H1 (cell line): ENCODE results near the gene CHMP1B. TPM values are rescaled to one million over a fixed set of nuclear protein-coding genes. Genes with fewer than 3 reads are reported as not detected.

Experiments
- POLR2AphosphoS5 ChIP-seq: IDR thresholded peaks from 2 replicates; pipeline ENCODE4 v1.6.1; 2011; ENCODE audit warnings: low read depth, low read length
- SP2 ChIP-seq: IDR thresholded peaks from 2 replicates; pipeline ENCODE4 v1.6.1; 2012; ENCODE audit warnings: mild to moderate bottlenecking, low read length, inconsistent platforms
- TAF1 ChIP-seq: IDR thresholded peaks from 2 replicates; pipeline ENCODE4 v1.6.1; 2011; ENCODE audit warnings: mild to moderate bottlenecking, low read depth, low read length
- TAF7 ChIP-seq: optimal IDR thresholded peaks from 2 replicates; pipeline ENCODE3; 2011; ENCODE audit warnings: low read depth, mild to moderate bottlenecking, inconsistent platforms, low read length, moderate library complexity, borderline replicate concordance
- TBP ChIP-seq: IDR thresholded peaks from 2 replicates; pipeline ENCODE4 v1.6.1; 2011; ENCODE audit warnings: low read depth, low read length, improper control_type of control experiment
- polyA plus RNA-seq, 7 experiments: library from polyadenylated mRNA; depleted of rRNA in 3 of 7; stranded (reverse) in 5 of 7; unstranded in 2 of 7; fragments of >200 nt in 5 of 7; fragments of 200-250 nt in 2 of 7; gene quantifications; 1 replicate in 5 of 7; 2 replicates in 1 of 7; 4 replicates in 1 of 7; pipeline versions ENCODE4 v1.2.1 to v1.2.3, GENCODE V29; 2011 to 2013; ENCODE audit warnings: missing spikeins in 2 of 7, mixed read lengths in 2 of 7
- total RNA-seq: library from RNA; stranded (reverse); fragmentation: NEBNext Ultra II Directional; extraction: Animal tissue kit (Norgen Biotek cat#: 25700); gene quantifications from 2 replicates; pipeline ENCODE4 v1.2.1, GENCODE V29; 2021
- TF ChIP-seq, protein P1 (sequence below): IDR thresholded peaks from 2 replicates; pipeline ENCODE4 v1.6.1; 2012; ENCODE audit warnings: inconsistent platforms

The CHMP1B gene
- total and polyA plus RNA-seq, 2 of the 8 experiments (the other 6 are each of a cell fraction or from before 2014, with no cell fraction given) = 30.5 to 43.2 TPM

DNA sequence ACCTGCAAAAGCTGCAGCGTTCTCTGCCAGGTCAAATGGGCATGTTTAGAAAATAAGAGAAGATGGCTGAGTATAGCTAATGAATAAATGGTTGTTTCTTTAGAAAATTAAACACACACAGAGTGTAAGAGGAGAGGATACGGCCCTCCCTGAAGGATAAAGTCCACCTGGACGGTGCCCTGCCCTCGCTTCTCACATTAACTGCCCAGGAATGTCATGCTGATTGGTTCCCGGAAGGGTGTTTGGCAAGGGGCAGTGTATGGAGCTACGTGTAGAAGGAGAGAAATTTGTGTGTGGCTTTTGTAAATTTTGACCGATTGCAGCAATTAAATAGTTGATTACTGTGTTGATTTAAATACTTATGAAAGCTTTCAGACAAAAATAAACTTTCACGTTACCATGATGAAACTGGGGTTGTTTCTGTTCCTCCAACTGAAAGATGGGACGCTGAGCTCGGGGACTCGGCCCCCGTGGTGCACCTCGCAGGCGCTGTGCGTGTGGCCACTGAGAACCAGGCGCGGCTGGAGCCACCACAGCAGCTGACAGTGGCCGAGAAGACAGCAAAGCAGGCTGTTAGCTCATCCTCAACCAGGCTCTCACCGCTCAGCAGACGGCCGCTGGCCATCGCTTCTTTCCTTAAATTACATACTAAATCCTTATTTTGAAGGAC is 34.2 kb downstream of the CHMP1B start (continued):
- TF ChIP-seq POLR2AphosphoS5 (no peak), SP2 (no peak), TAF7 (no peak), TAF1 (no peak), TBP (no peak)
- TF ChIP-seq, protein P1, sequence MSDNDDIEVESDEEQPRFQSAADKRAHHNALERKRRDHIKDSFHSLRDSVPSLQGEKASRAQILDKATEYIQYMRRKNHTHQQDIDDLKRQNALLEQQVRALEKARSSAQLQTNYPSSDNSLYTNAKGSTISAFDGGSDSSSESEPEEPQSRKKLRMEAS = no peak
